ENCODE results near the gene UGT1A7. TPM values are rescaled to one million over a fixed set of nuclear protein-coding genes. Genes with fewer than 3 reads are reported as not detected.

The UGT1A7 gene
- polyA plus RNA-seq, 1 donor (not counting 4 experiments of a cell fraction or from before 2014, with no cell fraction given): 0.87 TPM

DNA sequence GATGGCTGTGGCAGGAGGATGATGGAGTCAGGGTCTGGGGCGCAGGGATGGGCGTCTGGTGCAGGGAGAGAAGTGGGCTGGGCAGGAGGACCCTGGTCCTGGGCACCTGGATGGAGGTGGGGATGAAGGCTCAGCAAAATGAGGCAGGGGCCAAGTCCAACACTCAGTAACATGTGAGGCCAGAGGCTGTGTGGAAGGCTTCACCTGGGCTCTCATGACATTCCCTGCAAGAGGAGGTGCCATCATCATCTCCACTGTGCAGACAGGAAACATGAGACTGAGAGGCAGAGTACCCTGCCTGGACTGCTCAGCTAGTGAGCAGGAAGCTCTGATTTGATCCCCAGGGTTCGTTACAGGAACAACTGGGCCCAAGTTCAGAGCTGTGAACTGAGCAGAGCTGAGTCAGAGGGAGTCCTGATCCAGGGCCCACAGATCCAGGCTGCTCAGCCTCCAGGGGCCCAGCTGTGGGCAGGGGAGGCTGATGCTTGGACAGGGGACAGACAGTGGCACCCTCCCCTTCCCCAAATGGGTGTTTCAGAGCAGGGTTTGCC lies 135.7 kb downstream of the UGT1A7 start:
- TF ChIP-seq, protein P1, sequence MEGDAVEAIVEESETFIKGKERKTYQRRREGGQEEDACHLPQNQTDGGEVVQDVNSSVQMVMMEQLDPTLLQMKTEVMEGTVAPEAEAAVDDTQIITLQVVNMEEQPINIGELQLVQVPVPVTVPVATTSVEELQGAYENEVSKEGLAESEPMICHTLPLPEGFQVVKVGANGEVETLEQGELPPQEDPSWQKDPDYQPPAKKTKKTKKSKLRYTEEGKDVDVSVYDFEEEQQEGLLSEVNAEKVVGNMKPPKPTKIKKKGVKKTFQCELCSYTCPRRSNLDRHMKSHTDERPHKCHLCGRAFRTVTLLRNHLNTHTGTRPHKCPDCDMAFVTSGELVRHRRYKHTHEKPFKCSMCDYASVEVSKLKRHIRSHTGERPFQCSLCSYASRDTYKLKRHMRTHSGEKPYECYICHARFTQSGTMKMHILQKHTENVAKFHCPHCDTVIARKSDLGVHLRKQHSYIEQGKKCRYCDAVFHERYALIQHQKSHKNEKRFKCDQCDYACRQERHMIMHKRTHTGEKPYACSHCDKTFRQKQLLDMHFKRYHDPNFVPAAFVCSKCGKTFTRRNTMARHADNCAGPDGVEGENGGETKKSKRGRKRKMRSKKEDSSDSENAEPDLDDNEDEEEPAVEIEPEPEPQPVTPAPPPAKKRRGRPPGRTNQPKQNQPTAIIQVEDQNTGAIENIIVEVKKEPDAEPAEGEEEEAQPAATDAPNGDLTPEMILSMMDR (optimal IDR thresholded peaks at IDR 0.05 in 1 of 3, IDR thresholded peaks at IDR 0.05 in 1 of 3, conservative IDR thresholded peaks at IDR 0.05 in 1 of 3; ENCODE audit: extremely low read depth in 1 of 3, insufficient read depth in 2 of 3, low read length in 3 of 3): no peak
- TF ChIP-seq EZH2 (IDR thresholded peaks at IDR 0.05; ENCODE audit: low read length): no peak
- no peaks in the 10 kb centered on the region for H3K4me1 ChIP-seq (ENCODE audit: control insufficient read depth, extremely low read depth, insufficient read depth, low read length)
- H4K20me1 ChIP-seq (ENCODE audit: control insufficient read depth, extremely low read depth, insufficient read depth, low read length): no peaks in the 10 kb centered on the region
- DNase-seq (ENCODE audit: low read depth, low spot score) (no peak), FAIRE-seq (no peak)
- peaks cover 8% of the 10 kb centered on the region for H3K27me3 ChIP-seq (ENCODE audit: control insufficient read depth, extremely low read depth, insufficient read depth, low read length)
- H3K9me1 ChIP-seq (ENCODE audit: control insufficient read depth, extremely low read depth, insufficient read depth, low read length): no peaks in the 10 kb centered on the region
- dilution Hi-C loops (cut with MboI; ENCODE audit: extremely low pct_ligation_motif_present, low sequenced_read_pairs): no loop called here
- no peaks in the 10 kb centered on the region for H3K9me3 ChIP-seq (ENCODE audit: control insufficient read depth, low read depth, low read length)
- no peaks in the 10 kb centered on the region for H3K36me3 ChIP-seq (ENCODE audit: control insufficient read depth in 2 of 2, extremely low read depth in 1 of 2, insufficient read depth in 2 of 2, low read length in 2 of 2)
- no peaks in the 10 kb centered on the region for H3K79me2 ChIP-seq (ENCODE audit: control insufficient read depth, insufficient read depth, low read length)
- H3K4me3 ChIP-seq (ENCODE audit: control insufficient read depth in 2 of 3, extremely low read depth in 1 of 3, insufficient read depth in 2 of 3, low read depth in 1 of 3, low read length in 3 of 3): no peak overlapping the region
- no peak overlapping the region for H3K27ac ChIP-seq (ENCODE audit: control insufficient read depth, insufficient read depth, low read length)
- no peak overlapping the region for H3K4me2 ChIP-seq (ENCODE audit: control insufficient read depth, extremely low read depth, insufficient read depth, low read depth, low read length)
- no peak overlapping the region for H3K9ac ChIP-seq (ENCODE audit: control insufficient read depth, extremely low read depth, insufficient read depth, low read length)
- no peak overlapping the region for H2AFZ ChIP-seq (ENCODE audit: control insufficient read depth, low read length)

DNA sequence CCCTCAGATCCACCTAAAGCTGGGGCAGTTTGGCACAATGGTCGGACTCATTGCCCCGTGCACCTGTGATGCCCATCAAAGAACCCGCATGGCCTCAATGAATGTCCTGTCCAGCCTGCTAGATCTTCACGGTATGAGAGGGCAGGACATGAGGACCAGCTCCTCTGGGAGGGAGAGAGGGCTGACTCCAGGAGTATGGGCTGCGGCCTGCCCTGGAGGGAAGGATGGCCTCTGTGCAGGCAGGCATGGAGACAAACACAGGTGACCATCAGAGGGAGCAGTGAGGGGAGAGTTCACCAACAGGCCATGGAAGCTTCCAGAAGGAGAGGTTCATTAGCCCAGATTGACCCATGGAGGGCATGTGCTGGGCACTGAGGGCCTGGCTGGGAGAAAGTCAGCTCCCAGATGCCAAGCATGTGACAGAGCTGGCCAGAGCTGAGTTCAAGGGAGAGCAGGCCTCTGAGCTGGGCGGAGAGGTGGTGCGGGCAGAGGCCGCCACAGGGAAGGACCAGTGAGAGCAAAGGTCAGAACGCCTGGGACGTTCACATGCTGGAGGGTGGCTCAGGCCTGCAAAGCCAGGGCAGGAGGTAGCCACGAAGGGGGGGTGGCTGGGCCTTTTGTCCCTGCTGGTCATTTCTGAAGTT lies 136.4 kb downstream of the UGT1A7 start:
- no peak for TF ChIP-seq EZH2 (IDR thresholded peaks at IDR 0.05; ENCODE audit: low read length)
- TF ChIP-seq, protein P1 (optimal IDR thresholded peaks at IDR 0.05 in 1 of 3, IDR thresholded peaks at IDR 0.05 in 1 of 3, conservative IDR thresholded peaks at IDR 0.05 in 1 of 3; ENCODE audit: extremely low read depth in 1 of 3, insufficient read depth in 2 of 3, low read length in 3 of 3): no peak
- no peaks in the 10 kb centered on the region for H4K20me1 ChIP-seq (ENCODE audit: control insufficient read depth, extremely low read depth, insufficient read depth, low read length)
- peaks cover 5% of the 10 kb centered on the region for H3K27me3 ChIP-seq (ENCODE audit: control insufficient read depth, extremely low read depth, insufficient read depth, low read length)
- DNase-seq (ENCODE audit: low read depth, low spot score): no peak
- no peaks in the 10 kb centered on the region for H3K79me2 ChIP-seq (ENCODE audit: control insufficient read depth, insufficient read depth, low read length)
- no peaks in the 10 kb centered on the region for H3K36me3 ChIP-seq (ENCODE audit: control insufficient read depth in 2 of 2, extremely low read depth in 1 of 2, insufficient read depth in 2 of 2, low read length in 2 of 2)
- no peak overlapping the region for H3K4me2 ChIP-seq (ENCODE audit: control insufficient read depth, extremely low read depth, insufficient read depth, low read depth, low read length)
- H3K27ac ChIP-seq (ENCODE audit: control insufficient read depth, insufficient read depth, low read length): no peak overlapping the region
- H3K9me3 ChIP-seq (ENCODE audit: control insufficient read depth, low read depth, low read length): no peaks in the 10 kb centered on the region
- H3K9me1 ChIP-seq (ENCODE audit: control insufficient read depth, extremely low read depth, insufficient read depth, low read length): no peaks in the 10 kb centered on the region
- H3K4me1 ChIP-seq (ENCODE audit: control insufficient read depth, extremely low read depth, insufficient read depth, low read length): no peaks in the 10 kb centered on the region
- dilution Hi-C loops (cut with MboI; ENCODE audit: extremely low pct_ligation_motif_present, low sequenced_read_pairs): no loop called here
- no peak overlapping the region for H3K4me3 ChIP-seq (ENCODE audit: control insufficient read depth in 2 of 3, extremely low read depth in 1 of 3, insufficient read depth in 2 of 3, low read depth in 1 of 3, low read length in 3 of 3)
- no peak overlapping the region for H3K9ac ChIP-seq (ENCODE audit: control insufficient read depth, extremely low read depth, insufficient read depth, low read length)
- no peak overlapping the region for H2AFZ ChIP-seq (ENCODE audit: control insufficient read depth, low read length)
- FAIRE-seq: no peak
